SK-N-SH treated with all-trans-retinoic acid at 6 μM for 48 hours (cell line): ENCODE measurements around the gene C1GALT1C1.

ENCODE experiments used
- ATAC-seq: fragments of 200-7000 bp; cut with Tn5 transposase; 3 replicates; pipeline ENCODE4 v1.9.1; 2020; ENCODE audit warnings: mild to moderate bottlenecking, moderate library complexity
- ARNTL ChIP-seq: fragments of 450-650 bp; formaldehyde crosslinking; IDR thresholded peaks from 2 replicates; pipeline ENCODE4 v1.5.0; 2020; ENCODE audit warnings: low read depth, mild to moderate bottlenecking, moderate library complexity, borderline replicate concordance
- CSDC2 ChIP-seq: fragments of 250-450 bp; sonication (Bioruptor Pico); IDR thresholded peaks from 2 replicates; pipeline ENCODE4 v1.5.0; 2020; ENCODE audit warnings: mild to moderate bottlenecking, moderate library complexity
- GLIS3 ChIP-seq: fragments of 250-450 bp; sonication (Bioruptor Pico); IDR thresholded peaks from 2 replicates; pipeline ENCODE4 v1.5.0; 2020; ENCODE audit warnings: mild to moderate bottlenecking, moderate library complexity
- ISL1 ChIP-seq: fragments of 250-450 bp; sonication (Bioruptor Pico); IDR thresholded peaks from 2 replicates; pipeline ENCODE4 v2.1.2; 2022; ENCODE audit warnings: mild to moderate bottlenecking, moderate library complexity
- OSR1 ChIP-seq: fragments of 250-450 bp; sonication (Bioruptor Pico); IDR thresholded peaks from 2 replicates; pipeline ENCODE4 v1.8.0; 2022; ENCODE audit warnings: moderate library complexity, mild to moderate bottlenecking, inconsistent platforms
- TOX ChIP-seq: fragments of 250-450 bp; sonication (Bioruptor Pico); IDR thresholded peaks from 2 replicates; pipeline ENCODE4 v1.8.0; 2021; ENCODE audit warnings: mild to moderate bottlenecking, moderate library complexity, borderline replicate concordance
- ZC3H10 ChIP-seq: fragments of 250-450 bp; sonication (Bioruptor Pico); IDR thresholded peaks from 2 replicates; pipeline ENCODE4 v1.5.1; 2021; ENCODE audit warnings: mild to moderate bottlenecking, moderate library complexity
- ZFP30 ChIP-seq: fragments of 450-650 bp; formaldehyde crosslinking; IDR thresholded peaks from 2 replicates; pipeline ENCODE4 v1.5.0; 2022; ENCODE audit warnings: mild to moderate bottlenecking, moderate library complexity
- ZNF565 ChIP-seq: fragments of 450-650 bp; formaldehyde crosslinking; conservative IDR thresholded peaks from 2 replicates; pipeline ENCODE4 v1.5.0; 2020; ENCODE audit warnings: low read depth, mild to moderate bottlenecking, moderate library complexity
- TF ChIP-seq, protein P1 (sequence below): fragments of 250-450 bp; sonication (Bioruptor Pico); IDR thresholded peaks from 2 replicates; pipeline ENCODE4 v1.8.0; 2021; ENCODE audit warnings: low read depth, mild to moderate bottlenecking, moderate library complexity, borderline replicate concordance
- TF ChIP-seq, protein P2 (sequence below): fragments of 250-450 bp; sonication (Bioruptor Pico); IDR thresholded peaks from 2 replicates; pipeline ENCODE4 v1.5.1; 2021; ENCODE audit warnings: mild to moderate bottlenecking, moderate library complexity
- TF ChIP-seq, protein P3 (sequence below): fragments of 250-450 bp; sonication (Bioruptor Pico); IDR thresholded peaks from 2 replicates; pipeline ENCODE4 v1.5.1; 2020; ENCODE audit warnings: low read depth, mild to moderate bottlenecking, moderate library complexity

C1GALT1C1 gene

DNA sequence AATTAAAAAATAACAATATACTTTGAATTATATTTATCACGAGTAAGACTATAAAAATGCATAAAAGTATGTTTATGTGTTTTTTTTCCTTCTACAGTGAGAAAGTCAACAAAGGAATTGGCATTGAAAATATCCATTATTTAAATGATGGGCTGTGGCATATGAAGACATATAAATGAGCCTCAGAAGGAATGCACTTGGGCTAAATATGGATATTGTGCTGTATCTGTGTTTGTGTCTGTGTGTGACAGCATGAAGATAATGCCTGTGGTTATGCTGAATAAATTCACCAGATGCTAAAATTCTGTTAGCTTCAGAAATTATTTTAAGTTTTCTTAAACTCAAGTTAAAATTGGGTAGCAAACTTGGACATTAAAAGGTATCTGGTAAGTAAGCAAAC lies 17.8 kb downstream of the C1GALT1C1 start:
- no peak for TF ChIP-seq TOX (CRISPR knock-in tag)
- no peak for TF ChIP-seq ARNTL (CRISPR knock-in tag)
- no peak for TF ChIP-seq ISL1
- TF ChIP-seq ZC3H10 (CRISPR knock-in tag) = no peak
- TF ChIP-seq, protein P1, sequence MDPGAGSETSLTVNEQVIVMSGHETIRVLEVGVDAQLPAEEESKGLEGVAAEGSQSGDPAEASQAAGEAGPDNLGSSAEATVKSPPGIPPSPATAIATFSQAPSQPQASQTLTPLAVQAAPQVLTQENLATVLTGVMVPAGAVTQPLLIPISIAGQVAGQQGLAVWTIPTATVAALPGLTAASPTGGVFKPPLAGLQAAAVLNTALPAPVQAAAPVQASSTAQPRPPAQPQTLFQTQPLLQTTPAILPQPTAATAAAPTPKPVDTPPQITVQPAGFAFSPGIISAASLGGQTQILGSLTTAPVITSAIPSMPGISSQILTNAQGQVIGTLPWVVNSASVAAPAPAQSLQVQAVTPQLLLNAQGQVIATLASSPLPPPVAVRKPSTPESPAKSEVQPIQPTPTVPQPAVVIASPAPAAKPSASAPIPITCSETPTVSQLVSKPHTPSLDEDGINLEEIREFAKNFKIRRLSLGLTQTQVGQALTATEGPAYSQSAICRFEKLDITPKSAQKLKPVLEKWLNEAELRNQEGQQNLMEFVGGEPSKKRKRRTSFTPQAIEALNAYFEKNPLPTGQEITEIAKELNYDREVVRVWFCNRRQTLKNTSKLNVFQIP (CRISPR knock-in tag) = no peak
- no peak for TF ChIP-seq ZNF565 (CRISPR knock-in tag)
- TF ChIP-seq ZFP30 (CRISPR knock-in tag) = no peak
- TF ChIP-seq CSDC2 (CRISPR knock-in tag) = no peak
- no peak for TF ChIP-seq OSR1 (CRISPR knock-in tag)
- no peak for TF ChIP-seq GLIS3 (CRISPR knock-in tag)
- ATAC-seq = no peak

DNA sequence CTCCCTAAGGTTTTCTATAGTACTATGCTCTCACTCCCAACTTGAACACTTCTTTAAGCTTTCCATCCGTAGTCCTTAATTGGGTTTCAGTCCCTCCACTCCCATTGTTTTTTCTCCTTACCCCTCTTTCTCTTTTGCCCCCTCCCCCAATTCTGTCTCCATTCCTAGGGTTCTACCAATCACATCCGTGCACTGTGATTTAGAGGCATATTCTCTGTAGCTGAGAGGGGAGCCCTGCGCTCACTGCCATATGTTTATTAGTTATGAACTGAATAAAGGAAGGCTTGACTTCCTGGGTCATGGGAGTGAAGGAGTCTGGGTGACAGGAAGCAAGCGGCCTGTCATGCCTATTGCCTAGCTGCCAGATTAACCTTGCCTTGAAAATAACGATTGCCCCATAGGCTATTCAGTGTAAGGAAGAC lies 25.5 kb downstream of the C1GALT1C1 start:
- TF ChIP-seq, protein P2, sequence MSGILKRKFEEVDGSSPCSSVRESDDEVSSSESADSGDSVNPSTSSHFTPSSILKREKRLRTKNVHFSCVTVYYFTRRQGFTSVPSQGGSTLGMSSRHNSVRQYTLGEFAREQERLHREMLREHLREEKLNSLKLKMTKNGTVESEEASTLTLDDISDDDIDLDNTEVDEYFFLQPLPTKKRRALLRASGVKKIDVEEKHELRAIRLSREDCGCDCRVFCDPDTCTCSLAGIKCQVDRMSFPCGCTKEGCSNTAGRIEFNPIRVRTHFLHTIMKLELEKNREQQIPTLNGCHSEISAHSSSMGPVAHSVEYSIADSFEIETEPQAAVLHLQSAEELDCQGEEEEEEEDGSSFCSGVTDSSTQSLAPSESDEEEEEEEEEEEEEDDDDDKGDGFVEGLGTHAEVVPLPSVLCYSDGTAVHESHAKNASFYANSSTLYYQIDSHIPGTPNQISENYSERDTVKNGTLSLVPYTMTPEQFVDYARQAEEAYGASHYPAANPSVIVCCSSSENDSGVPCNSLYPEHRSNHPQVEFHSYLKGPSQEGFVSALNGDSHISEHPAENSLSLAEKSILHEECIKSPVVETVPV = 0 out of 2 replicates have a peak, but pooled peaks have one; percentile 45
- TF ChIP-seq, protein P3, sequence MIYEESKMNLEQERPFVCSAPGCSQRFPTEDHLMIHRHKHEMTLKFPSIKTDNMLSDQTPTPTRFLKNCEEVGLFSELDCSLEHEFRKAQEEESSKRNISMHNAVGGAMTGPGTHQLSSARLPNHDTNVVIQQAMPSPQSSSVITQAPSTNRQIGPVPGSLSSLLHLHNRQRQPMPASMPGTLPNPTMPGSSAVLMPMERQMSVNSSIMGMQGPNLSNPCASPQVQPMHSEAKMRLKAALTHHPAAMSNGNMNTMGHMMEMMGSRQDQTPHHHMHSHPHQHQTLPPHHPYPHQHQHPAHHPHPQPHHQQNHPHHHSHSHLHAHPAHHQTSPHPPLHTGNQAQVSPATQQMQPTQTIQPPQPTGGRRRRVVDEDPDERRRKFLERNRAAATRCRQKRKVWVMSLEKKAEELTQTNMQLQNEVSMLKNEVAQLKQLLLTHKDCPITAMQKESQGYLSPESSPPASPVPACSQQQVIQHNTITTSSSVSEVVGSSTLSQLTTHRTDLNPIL (CRISPR knock-in tag) = no peak
- peak; percentile 79 for ATAC-seq

DNA sequence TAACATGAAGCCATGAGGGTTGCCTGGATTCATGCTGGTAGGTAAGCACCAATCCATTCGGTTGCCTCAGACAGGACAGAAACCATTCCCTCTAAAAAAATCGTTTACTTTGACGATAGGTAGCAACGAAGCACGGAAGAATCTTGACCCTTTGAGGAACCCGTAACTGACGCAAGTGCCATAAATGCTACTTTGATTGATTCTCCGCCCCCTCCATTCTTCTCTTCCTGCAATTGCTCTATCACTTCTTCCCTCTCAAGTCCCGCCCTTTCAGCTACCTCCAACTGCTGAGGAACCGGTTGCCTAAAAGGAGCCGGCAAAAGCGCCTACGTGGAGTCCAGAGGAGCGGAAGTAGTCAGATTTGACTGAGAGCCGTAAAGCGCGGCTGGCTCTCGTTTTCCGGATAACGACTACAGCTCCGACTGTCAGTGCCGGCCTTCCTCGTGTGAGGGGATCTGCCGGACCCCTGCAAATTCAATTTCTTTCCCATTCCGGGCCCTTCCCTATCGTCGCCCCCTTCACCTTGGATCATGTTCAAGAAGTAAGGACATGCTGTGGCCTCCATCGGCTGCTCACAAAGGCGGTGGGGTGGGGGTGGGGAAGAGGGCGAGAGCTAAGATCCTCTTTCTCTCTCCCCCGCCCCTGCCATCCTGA lies 26.0 kb downstream of the C1GALT1C1 start, which contains the start of gene MCTS1:
Gene MCTS1, plus strand, starts transcription at position 395 of the 654 bp plus-strand sequence. Its CDS starts 136 bp downstream, at position 531.
- TF ChIP-seq ZC3H10 (CRISPR knock-in tag) = no peak
- TF ChIP-seq, protein P2 = no peak
- no peak for TF ChIP-seq ISL1
- peak; percentile 99 for ATAC-seq

DNA sequence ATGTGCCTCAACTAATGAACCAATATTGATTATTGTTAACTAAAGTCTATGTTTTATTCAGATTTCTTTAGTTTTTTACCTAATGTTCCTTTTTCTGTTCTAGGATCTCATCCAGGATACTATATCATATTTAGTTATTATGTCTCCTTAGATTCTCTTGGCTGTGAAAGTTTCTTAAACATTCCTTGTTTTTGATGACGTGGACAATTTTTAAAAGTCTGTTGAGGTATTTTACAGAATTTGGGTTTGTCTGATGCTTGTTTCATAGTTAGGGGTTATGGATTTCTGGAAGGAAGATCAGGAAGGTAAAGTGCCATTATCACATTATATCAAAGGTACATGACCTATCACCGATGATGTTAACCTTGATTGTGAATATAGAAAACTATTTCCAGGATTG lies 44.2 kb downstream of the C1GALT1C1 start:
- no peak for ATAC-seq
- no peak for TF ChIP-seq TOX (CRISPR knock-in tag)
